H1 (cell line): ENCODE measurements around the gene S100A4. TPM values are rescaled to one million over a fixed set of nuclear protein-coding genes. Genes with fewer than 3 reads are reported as not detected.
A peak's percentile ranks its signal among the peaks of the same experiment; 100 is the strongest.

ENCODE experiments used
- CTCF ChIA-PET: fragments of 300-600 bp; sonication (Branson Sonifier 250); formaldehyde crosslinking; loops from one replicate; lab custom pipeline; 2021; ENCODE audit not compliant: partially characterized antibody; lab: Charles Lee
- POLR2A ChIA-PET: fragments of 300-600 bp; sonication (Branson Sonifier 250); formaldehyde crosslinking; loops from one replicate; lab custom pipeline; 2021; ENCODE audit warnings: inconsistent platforms; ENCODE audit not compliant: partially characterized antibody; lab: Charles Lee
- DNase-seq, 2 experiments: peaks; one replicate each; pipeline versions ENCODE4 v3.0.0 to v3.0.0-alpha.2; 2010 to 2022; ENCODE audit warnings: low spot score in 2 of 2, low read depth in 1 of 2, mixed read lengths in 1 of 2
- FAIRE-seq: peaks from 2 replicates; lab custom pipeline; 2011; peaks lifted over from hg19 to GRCh38; lab: Jason Lieb, UNC
- H2AFZ ChIP-seq: 2 replicates; pipeline ENCODE4 v1.8.1; 2012; ENCODE audit warnings: low read length, inconsistent platforms
- H2AK5ac ChIP-seq: 2 replicates; pipeline ENCODE4 v1.6.1; 2013; ENCODE audit warnings: low read depth, low read length
- H2BK120ac ChIP-seq: replicated peaks from 2 replicates; pipeline ENCODE3; 2013; ENCODE audit warnings: low read depth, low read length, inconsistent platforms
- H2BK12ac ChIP-seq: 2 replicates; pipeline ENCODE4 v1.6.1; 2013; ENCODE audit warnings: low read depth, low read length
- H2BK15ac ChIP-seq: 2 replicates; pipeline ENCODE4 v1.6.1; 2013; ENCODE audit warnings: low read length
- H2BK20ac ChIP-seq: 2 replicates; pipeline ENCODE4 v1.6.1; 2013; ENCODE audit warnings: low read length
- H2BK5ac ChIP-seq: 2 replicates; pipeline ENCODE4 v1.6.1; 2013; ENCODE audit warnings: low read depth, low read length
- H3K14ac ChIP-seq: 2 replicates; pipeline ENCODE4 v1.6.1; 2013; ENCODE audit warnings: inconsistent platforms; ENCODE audit not compliant: insufficient read length
- H3K18ac ChIP-seq: 2 replicates; pipeline ENCODE4 v1.6.1; 2013; ENCODE audit warnings: low read length; ENCODE audit errors: extremely low read depth
- H3K23ac ChIP-seq: 2 replicates; pipeline ENCODE4 v1.6.1; 2013; ENCODE audit warnings: inconsistent platforms; ENCODE audit not compliant: insufficient read length
- H3K23me2 ChIP-seq: 2 replicates; pipeline ENCODE4 v1.6.1; 2013; ENCODE audit warnings: low read depth, low read length
- H3K27ac ChIP-seq: 2 replicates; pipeline ENCODE4 v1.6.1; 2011; ENCODE audit warnings: low read depth, low read length, inconsistent platforms
- H3K27me3 ChIP-seq, 4 experiments: replicated peaks in 1 of 4; 1 replicate in 1 of 4; 2 replicates in 3 of 4; pipeline versions ENCODE4 v1.6.1 to v1.8.1; 2011 to 2013; ENCODE audit warnings: low read length in 3 of 4, mild to moderate bottlenecking in 3 of 4, inconsistent platforms in 2 of 4, mixed read lengths in 2 of 4, moderate library complexity in 1 of 4; ENCODE audit not compliant: control insufficient read depth in 3 of 4, insufficient read depth in 3 of 4; ENCODE audit errors: extremely low read depth in 1 of 4
- H3K36me3 ChIP-seq, 4 experiments: 2 replicates each; pipeline versions ENCODE4 v1.6.1 to v1.8.1; 2011 to 2013; ENCODE audit warnings: mild to moderate bottlenecking in 4 of 4, low read length in 3 of 4, moderate library complexity in 2 of 4, control low read depth in 1 of 4, inconsistent platforms in 1 of 4; ENCODE audit not compliant: insufficient read depth in 4 of 4, control insufficient read depth in 2 of 4
- H3K4ac ChIP-seq: replicated peaks from 2 replicates; pipeline ENCODE3; 2013; ENCODE audit warnings: low read length, low read depth, mixed read lengths, inconsistent platforms; ENCODE audit not compliant: insufficient read length
- H3K4me1 ChIP-seq, 4 experiments: replicated peaks in 1 of 4; 1 replicate in 1 of 4; 2 replicates in 3 of 4; pipeline versions ENCODE4 v1.6.1 to v1.8.1; 2011 to 2013; ENCODE audit warnings: low read length in 3 of 4, inconsistent platforms in 2 of 4, mixed read lengths in 1 of 4; ENCODE audit not compliant: insufficient read depth in 4 of 4, control insufficient read depth in 3 of 4
- H3K4me2 ChIP-seq, 2 experiments: 2 replicates each; pipeline versions ENCODE4 v1.6.1 to v1.8.1; 2011 to 2013; ENCODE audit warnings: low read depth in 2 of 2, low read length in 2 of 2, control low read depth in 1 of 2, inconsistent platforms in 1 of 2, mild to moderate bottlenecking in 1 of 2; ENCODE audit not compliant: insufficient read depth in 1 of 2
- H3K4me3 ChIP-seq, 4 experiments: fragments of 200-600, 300-600 bp in 1 of 4; sonication (generic), shearing (Covaris generic), sonication (Bioruptor Twin) in 1 of 4; 2 replicates each; pipeline versions ENCODE4 v1.5.1 to v1.8.1; 2011 to 2016; ENCODE audit warnings: low read length in 4 of 4, low read depth in 3 of 4, control low read depth in 2 of 4, inconsistent platforms in 2 of 4, mild to moderate bottlenecking in 2 of 4, mixed read lengths in 1 of 4, moderate library complexity in 1 of 4; ENCODE audit not compliant: insufficient read depth in 2 of 4; ENCODE audit errors: extremely low read depth in 1 of 4
- H3K56ac ChIP-seq: replicated peaks from 2 replicates; pipeline ENCODE3; 2013; ENCODE audit warnings: low read depth, mild to moderate bottlenecking, mixed read lengths, low read length, inconsistent platforms; ENCODE audit not compliant: insufficient read length
- H3K79me1 ChIP-seq: 2 replicates; pipeline ENCODE4 v1.6.1; 2013; ENCODE audit warnings: low read depth, low read length, control low read depth
- H3K79me2 ChIP-seq, 2 experiments: 2 replicates each; pipeline versions ENCODE4 v1.6.1 to v1.8.1; 2012 to 2013; ENCODE audit warnings: low read length in 2 of 2, mild to moderate bottlenecking in 2 of 2, inconsistent platforms in 1 of 2; ENCODE audit not compliant: insufficient read depth in 2 of 2, control insufficient read depth in 1 of 2
- H3K9ac ChIP-seq, 4 experiments: replicated peaks in 1 of 4; 1 replicate in 1 of 4; 2 replicates in 3 of 4; pipeline versions ENCODE4 v1.6.1 to v1.8.1; 2011 to 2013; ENCODE audit warnings: low read depth in 3 of 4, low read length in 3 of 4, control low read depth in 2 of 4, mild to moderate bottlenecking in 2 of 4, moderate library complexity in 2 of 4, inconsistent platforms in 1 of 4; ENCODE audit errors: extremely low read depth in 1 of 4
- H3K9me3 ChIP-seq, 2 experiments: 2 replicates each; pipeline versions ENCODE4 v1.6.1 to v1.8.1; 2012 to 2013; ENCODE audit warnings: mild to moderate bottlenecking in 2 of 2, moderate library complexity in 2 of 2, control low read depth in 1 of 2, inconsistent platforms in 1 of 2, low read depth in 1 of 2, low read length in 1 of 2, mixed read lengths in 1 of 2; ENCODE audit not compliant: insufficient read depth in 2 of 2
- H4K20me1 ChIP-seq, 2 experiments: replicated peaks in 1 of 2; 2 replicates each; pipeline versions ENCODE3 to v1.8.1; 2011 to 2013; ENCODE audit warnings: inconsistent platforms in 2 of 2, low read length in 2 of 2, mild to moderate bottlenecking in 1 of 2; ENCODE audit not compliant: insufficient read depth in 2 of 2, control insufficient read depth in 1 of 2
- H4K5ac ChIP-seq: 2 replicates; pipeline ENCODE4 v1.6.1; 2013; ENCODE audit warnings: low read length, low read depth, mixed read lengths, inconsistent platforms; ENCODE audit not compliant: insufficient read length
- H4K8ac ChIP-seq: 2 replicates; pipeline ENCODE4 v1.8.0; 2013; ENCODE audit warnings: mild to moderate bottlenecking, moderate library complexity, low read length, inconsistent platforms; ENCODE audit not compliant: insufficient read depth; ENCODE audit errors: extremely low read depth
- H4K91ac ChIP-seq: replicated peaks from 2 replicates; pipeline ENCODE3; 2013; ENCODE audit warnings: low read length, mixed read lengths, inconsistent platforms; ENCODE audit not compliant: insufficient read length
- BCL11A ChIP-seq, 2 experiments: IDR thresholded peaks; one replicate each; pipeline ENCODE4 v1.6.1; 2011; ENCODE audit warnings: low read depth in 2 of 2, low read length in 2 of 2, mild to moderate bottlenecking in 2 of 2
- CHD2 ChIP-seq: IDR thresholded peaks from 2 replicates; pipeline ENCODE4 v1.6.1; 2012; ENCODE audit warnings: low read length, improper control_type of control experiment
- CREB1 ChIP-seq: IDR thresholded peaks from 2 replicates; pipeline ENCODE4 v1.6.1; 2012; ENCODE audit warnings: inconsistent platforms
- E2F6 ChIP-seq: IDR thresholded peaks from 2 replicates; pipeline ENCODE4 v1.6.1; 2012; ENCODE audit warnings: inconsistent platforms
- EZH2 ChIP-seq: fragments of 200-600 bp; sonication (generic); IDR thresholded peaks from 2 replicates; pipeline ENCODE4 v1.7.1; 2012; ENCODE audit warnings: low read depth, mild to moderate bottlenecking, moderate library complexity, low read length, inconsistent platforms; ENCODE audit not compliant: severe bottlenecking
- JUND ChIP-seq: IDR thresholded peaks from 2 replicates; pipeline ENCODE4 v1.6.1; 2011; ENCODE audit warnings: mild to moderate bottlenecking, improper control_type of control experiment, low read length
- MAX ChIP-seq: IDR thresholded peaks from 2 replicates; pipeline ENCODE4 v1.6.1; 2012; ENCODE audit warnings: inconsistent platforms
- NRF1 ChIP-seq: IDR thresholded peaks from 2 replicates; pipeline ENCODE4 v1.6.1; 2011; ENCODE audit warnings: mild to moderate bottlenecking, low read depth, low read length, improper control_type of control experiment
- RAD21 ChIP-seq, 2 experiments: IDR thresholded peaks in 1 of 2; conservative IDR thresholded peaks in 1 of 2; 2 replicates each; pipeline ENCODE4 v1.6.1; 2011; ENCODE audit warnings: low read depth in 2 of 2, low read length in 2 of 2, improper control_type of control experiment in 1 of 2, inconsistent platforms in 1 of 2, mild to moderate bottlenecking in 1 of 2, moderate library complexity in 1 of 2
- SIN3A ChIP-seq, 2 experiments: IDR thresholded peaks in 1 of 2; conservative IDR thresholded peaks in 1 of 2; 2 replicates each; pipeline ENCODE4 v1.6.1; 2011 to 2012; ENCODE audit warnings: low read length in 2 of 2, improper control_type of control experiment in 1 of 2, low read depth in 1 of 2, mild to moderate bottlenecking in 1 of 2
- SP1 ChIP-seq: IDR thresholded peaks from 2 replicates; pipeline ENCODE4 v1.6.1; 2011; ENCODE audit warnings: low read depth, low read length
- TBP ChIP-seq: IDR thresholded peaks from 2 replicates; pipeline ENCODE4 v1.6.1; 2011; ENCODE audit warnings: low read depth, low read length, improper control_type of control experiment
- TEAD4 ChIP-seq: IDR thresholded peaks from 2 replicates; pipeline ENCODE4 v1.6.1; 2012; ENCODE audit warnings: low read depth, low read length, inconsistent platforms, mixed read lengths
- WGBS, 2 experiments: shearing (Covaris generic) in 1 of 2; methylation state at CpG; one replicate each; pipeline versions ENCODE4 v1.1.6 to v1.1.7; 2013 to 2015; ENCODE audit warnings: low lambda C conversion rate in 2 of 2, mixed read lengths in 2 of 2, inconsistent platforms in 1 of 2, low coverage in 1 of 2, missing lambda C conversion rate in 1 of 2; ENCODE audit not compliant: insufficient replicate concordance in 2 of 2, insufficient coverage in 1 of 2, insufficient read length in 1 of 2; ENCODE audit errors: extremely low coverage in 1 of 2, missing lambda C conversion rate in 1 of 2; 5-methylcytosine and 5-hydroxymethylcytosine counted together
- polyA plus RNA-seq, 7 experiments: library from polyadenylated mRNA; depleted of rRNA in 3 of 7; stranded (reverse) in 5 of 7; unstranded in 2 of 7; fragments of >200 nt in 5 of 7; fragments of 200-250 nt in 2 of 7; gene quantifications; 1 replicate in 5 of 7; 2 replicates in 1 of 7; 4 replicates in 1 of 7; pipeline versions ENCODE4 v1.2.1 to v1.2.3, GENCODE V29; 2011 to 2013; ENCODE audit warnings: missing spikeins in 2 of 7, mixed read lengths in 2 of 7
- total RNA-seq: library from RNA; stranded (reverse); fragmentation: NEBNext Ultra II Directional; extraction: Animal tissue kit (Norgen Biotek cat#: 25700); gene quantifications from 2 replicates; pipeline ENCODE4 v1.2.1, GENCODE V29; 2021

S100A4 gene
- total and polyA plus RNA-seq, 2 of the 8 experiments (the other 6 are each of a cell fraction or from before 2014, with no cell fraction given): 36.3 to 85.4 TPM

- Histone ChIP-seq H2BK15ac (no peak overlapping the region), H3K56ac (no peak overlapping the region), H3K79me2 (no peaks in the 10 kb centered on the region), H2AK5ac (no peak overlapping the region), H3K27me3 (no peaks in the 10 kb centered on the region), H2BK120ac (no peak overlapping the region), H3K36me3 (no peaks in the 10 kb centered on the region), H4K20me1 (no peaks in the 10 kb centered on the region), H3K9me3 (peaks cover 0 to 12% of the 10 kb centered on the region in 2 experiments; a peak in 1 of 4 replicates), H3K4me2 (no peak overlapping the region), H3K18ac (no peak overlapping the region), H4K91ac (no peak overlapping the region), H3K4ac (no peak overlapping the region), H4K8ac (no peak overlapping the region), H2BK12ac (0 out of 2 replicates have a peak overlapping the region, but pooled peaks have one; percentile 70), H3K27ac (no peak overlapping the region), H4K5ac (no peak overlapping the region), H3K4me1 (peaks cover 0 to 3% (median 0%) of the 10 kb centered on the region in 4 experiments; a peak in 2 of 7 replicates), H2BK20ac (no peak overlapping the region), H2AFZ (no peak overlapping the region), H3K79me1 (no peaks in the 10 kb centered on the region), H2BK5ac (no peak overlapping the region), H3K9ac (no peak overlapping the region), H3K23ac (no peak overlapping the region), H3K14ac (no peak overlapping the region), H3K23me2 (no peaks in the 10 kb centered on the region; the same call in 1 of the 2 replicates), H3K4me3 (no peak overlapping the region)
- 77% methylated on average over 3 of the region's 3 CpGs; no CpG with 5 or more reads in 1 of the 2 experiments for WGBS, 2 experiments
- ChIA-PET POLR2A (interaction anchor here (0.9 to 3.6 kb wide), 2 partner anchors 48 to 55 kb away, joined by 3 to 20 read pairs; partner anchors contain the start of genes CHTOP and S100A13), CTCF (interaction anchor here (0.8 to 4.2 kb wide), 7 partner anchors 11 to 86 kb away, joined by 3 to 64 read pairs (median 4); partner anchors contain the start of genes S100A1, S100A13, S100A14 and S100A16)
- DNase-seq (no peak), FAIRE-seq (no peak)
- TF ChIP-seq NRF1: no peak
- no peak for TF ChIP-seq SIN3A (conservative IDR thresholded peaks at IDR 0.05 in 1 of 2, IDR thresholded peaks at IDR 0.05 in 1 of 2; ENCODE audit: low read depth in 1 of 2, low read length in 2 of 2)
- no peak for TF ChIP-seq RAD21 (IDR thresholded peaks at IDR 0.05 in 1 of 2, conservative IDR thresholded peaks at IDR 0.05 in 1 of 2; ENCODE audit: low read depth in 2 of 2, low read length in 2 of 2)
- TF ChIP-seq SP1: no peak
- TF ChIP-seq CREB1: no peak
- no peak for TF ChIP-seq MAX
- TF ChIP-seq BCL11A (IDR thresholded peaks at IDR 0.05; ENCODE audit: low read depth in 2 of 2, low read length in 2 of 2): no peak
- no peak for TF ChIP-seq TBP
- TF ChIP-seq EZH2: no peak
- no peak for TF ChIP-seq TEAD4
- TF ChIP-seq CHD2: no peak
- TF ChIP-seq E2F6: no peak
- no peak for TF ChIP-seq JUND
Observed at GRCh38 chr1:153578936-153579335, 33.3 kb upstream of the S100A4 start.
